PC-9 (cell line): ENCODE data around the gene ST8SIA6. TPM values are rescaled to one million over a fixed set of nuclear protein-coding genes. Genes with fewer than 3 reads are reported as not detected.
A peak's percentile ranks its signal among the peaks of the same experiment; 100 is the strongest.

Source experiments
- BruUV-seq: library from RNA; stranded (reverse); fragments of 400-500 nt; replicated peaks from 2 replicates; lab custom pipeline; 2021; lab: Mats Ljungman, UMichigan
- CTCF ChIA-PET: fragments of 300-600 bp; sonication (Branson Sonifier 250); formaldehyde crosslinking; loops from one replicate; lab custom pipeline; 2022; ENCODE audit warnings: antibody characterized with exemption; lab: Charles Lee
- POLR2A ChIA-PET: fragments of 300-600 bp; sonication (Branson Sonifier 250); formaldehyde crosslinking; loops from one replicate; lab custom pipeline; 2022; ENCODE audit warnings: antibody characterized with exemption; ENCODE audit not compliant: unreplicated experiment; lab: Charles Lee
- DNase-seq, 2 experiments: peaks; one replicate each; pipeline versions ENCODE4 v3.0.0 to v3.0.0-alpha.2; 2015 to 2022; ENCODE audit warnings: mixed read lengths in 1 of 2
- H2AFZ ChIP-seq: fragments of 200-600 bp; sonication (generic); 2 replicates; pipeline ENCODE4 v1.8.1; 2017; ENCODE audit warnings: antibody characterized with exemption
- H3F3A ChIP-seq: fragments of 200-600 bp; sonication (generic); 2 replicates; pipeline ENCODE4 v1.8.1; 2017; ENCODE audit warnings: antibody characterized with exemption, mild to moderate bottlenecking, low read depth; ENCODE audit not compliant: insufficient read depth
- H3K27ac ChIP-seq: fragments of 200-600 bp; sonication (generic); 2 replicates; pipeline ENCODE4 v1.6.1; 2016; ENCODE audit warnings: mixed run types
- H3K27me3 ChIP-seq: fragments of 200-600 bp; sonication (generic); 2 replicates; pipeline ENCODE4 v1.6.1; 2016; ENCODE audit warnings: low read depth, mixed run types; ENCODE audit not compliant: insufficient read depth
- H3K36me3 ChIP-seq: fragments of 200-600 bp; sonication (generic); 2 replicates; pipeline ENCODE4 v1.6.1; 2016; ENCODE audit warnings: low read depth, mixed run types
- H3K4me1 ChIP-seq: fragments of 200-600 bp; sonication (generic); replicated peaks from 2 replicates; pipeline ENCODE4 v1.6.1; 2016; ENCODE audit warnings: mixed run types; ENCODE audit not compliant: insufficient read depth
- H3K4me2 ChIP-seq: fragments of 200-600 bp; sonication (generic); 2 replicates; pipeline ENCODE4 v1.6.1; 2017; ENCODE audit warnings: mixed run types
- H3K4me3 ChIP-seq: fragments of 200-600 bp; sonication (generic); 2 replicates; pipeline ENCODE4 v1.6.1; 2016; ENCODE audit warnings: mixed run types
- H3K79me2 ChIP-seq: fragments of 200-600 bp; sonication (generic); 2 replicates; pipeline ENCODE4 v1.6.1; 2017; ENCODE audit warnings: low read depth, mixed run types
- H3K9me2 ChIP-seq: fragments of 200-600 bp; sonication (generic); 2 replicates; pipeline ENCODE4 v1.8.1; 2017; ENCODE audit warnings: mild to moderate bottlenecking; ENCODE audit not compliant: insufficient read depth
- H3K9me3 ChIP-seq: fragments of 200-600 bp; sonication (generic); 2 replicates; pipeline ENCODE4 v1.8.1; 2016; ENCODE audit warnings: low read depth; ENCODE audit not compliant: insufficient read depth
- H4K20me1 ChIP-seq: fragments of 200-600 bp; sonication (generic); 2 replicates; pipeline ENCODE4 v1.8.1; 2017; ENCODE audit not compliant: insufficient read depth
- CTCF ChIP-seq: fragments of 200-600 bp; sonication (generic); conservative IDR thresholded peaks from 2 replicates; pipeline ENCODE4 v1.6.1; 2017; ENCODE audit warnings: mixed run types, antibody characterized with exemption, mild to moderate bottlenecking, moderate library complexity
- EZH2 ChIP-seq: fragments of 200-600 bp; sonication (generic); IDR thresholded peaks from 2 replicates; pipeline ENCODE4 v1.8.0; 2017; ENCODE audit warnings: antibody characterized with exemption, low read depth
- intact Hi-C: fragments of 100-400 bp; cut with micrococcal nuclease; formaldehyde crosslinking; loops from one replicate; pipeline ENCODE4 v1.10.0; 2022; ENCODE audit not compliant: unreplicated experiment
- total RNA-seq: library from RNA; stranded (reverse); gene quantifications from 2 replicates; pipeline ENCODE4 v1.2.3, GENCODE V29; 2021

ST8SIA6 gene
- total RNA-seq, 1 experiment from 2014 or later = 2.1 TPM

DNA sequence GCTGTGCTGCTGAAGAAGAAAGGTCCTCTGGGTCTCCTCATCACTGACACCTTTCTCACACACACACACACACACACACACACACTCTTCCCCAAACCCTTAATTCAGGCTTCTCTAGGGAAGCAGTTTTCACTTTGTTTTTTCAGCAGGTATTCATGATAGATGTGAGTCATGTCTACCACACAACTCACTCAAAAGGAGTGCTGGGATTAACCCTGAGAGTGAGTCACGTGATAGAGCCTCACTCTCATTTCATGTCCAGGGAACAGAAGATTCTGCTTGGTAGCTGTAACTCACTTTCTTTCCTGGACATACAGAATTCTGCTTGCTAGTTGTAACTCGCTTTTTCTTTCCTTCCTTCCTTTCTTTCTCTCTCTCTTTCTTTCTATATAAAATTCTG is 181.0 kb downstream of the ST8SIA6 start:
- intact Hi-C loops = no loop called here
- POLR2A ChIA-PET = no interaction called here
- Histone ChIP-seq H3K27ac (no peak overlapping the region), H3K9me3 (no peaks in the 10 kb centered on the region), H3K9me2 (no peaks in the 10 kb centered on the region), H4K20me1 (no peaks in the 10 kb centered on the region), H3K27me3 (no peaks in the 10 kb centered on the region), H3K36me3 (no peaks in the 10 kb centered on the region), H3K79me2 (no peaks in the 10 kb centered on the region), H3K4me2 (no peak overlapping the region), H3F3A (no peaks in the 10 kb centered on the region), H3K4me1 (no peaks in the 10 kb centered on the region), H2AFZ (no peak overlapping the region), H3K4me3 (no peak overlapping the region)
- BruUV-seq = no TSS peak
- TF ChIP-seq CTCF (no peak), EZH2 (no peak)
- peak in 1 of 2 experiments; percentile 42 for DNase-seq
- CTCF ChIA-PET = no interaction called here

DNA sequence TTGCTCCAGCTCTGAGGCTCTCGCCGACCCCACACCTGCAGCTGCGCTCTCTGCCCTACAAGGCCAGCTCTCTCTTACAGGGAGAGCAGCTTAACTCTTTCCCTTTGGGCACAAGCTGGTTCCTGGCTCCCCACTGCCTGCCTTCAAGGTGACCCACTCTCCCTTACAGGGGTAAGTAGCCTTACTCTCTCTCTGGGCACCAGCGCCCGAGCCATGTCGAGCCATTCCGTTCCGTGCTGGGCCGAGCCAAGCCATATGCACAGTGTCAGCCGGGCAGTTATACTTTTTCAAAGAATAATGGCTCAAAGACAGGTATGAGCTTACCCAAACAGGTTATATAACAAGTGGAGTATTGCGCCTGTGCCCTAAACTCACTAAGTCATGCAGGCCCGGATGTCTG is 181.7 kb downstream of the ST8SIA6 start:
- Histone ChIP-seq H2AFZ (no peak overlapping the region), H3K9me2 (no peaks in the 10 kb centered on the region), H3K4me3 (no peak overlapping the region), H3K27ac (no peak overlapping the region), H3F3A (no peaks in the 10 kb centered on the region), H4K20me1 (no peaks in the 10 kb centered on the region), H3K9me3 (no peaks in the 10 kb centered on the region), H3K79me2 (no peaks in the 10 kb centered on the region), H3K4me2 (no peak overlapping the region), H3K4me1 (no peaks in the 10 kb centered on the region), H3K27me3 (no peaks in the 10 kb centered on the region), H3K36me3 (no peaks in the 10 kb centered on the region)
- BruUV-seq = no TSS peak
- intact Hi-C loops = no loop called here
- TF ChIP-seq EZH2 (no peak), CTCF (no peak)
- ChIA-PET POLR2A (no interaction called here), CTCF (no interaction called here)
- no peak for DNase-seq

Other genes with a start within 250 kb of the ST8SIA6 start
- 14.8 TPM in 2 replicates for gene VIM, start 226.4 kb downstream of the ST8SIA6 start, total RNA-seq
- 29.6 and 36.3 TPM in 2 replicates for gene HACD1, start 162.8 kb upstream of the ST8SIA6 start, total RNA-seq
- 37.0 and 38.8 TPM in 2 replicates for gene STAM, start 189.6 kb upstream of the ST8SIA6 start, total RNA-seq